Ishikawa (cell line): ENCODE data around the gene RNPEPL1.

Source experiments
- CEBPB ChIP-seq: IDR thresholded peaks from 2 replicates; pipeline ENCODE4 v1.6.1; 2012
- CREB1 ChIP-seq: IDR thresholded peaks from 2 replicates; pipeline ENCODE4 v1.6.1; 2012; ENCODE audit warnings: low read depth
- EGR1 ChIP-seq: IDR thresholded peaks from 2 replicates; pipeline ENCODE4 v1.6.1; 2012
- EP300 ChIP-seq: IDR thresholded peaks from 2 replicates; pipeline ENCODE4 v1.6.1; 2012; ENCODE audit warnings: borderline replicate concordance
- FOXM1 ChIP-seq: IDR thresholded peaks from 2 replicates; pipeline ENCODE4 v1.6.1; 2012; ENCODE audit warnings: low read depth, borderline replicate concordance
- NFIC ChIP-seq: IDR thresholded peaks from 2 replicates; pipeline ENCODE4 v1.6.1; 2012
- RAD21 ChIP-seq: IDR thresholded peaks from 2 replicates; pipeline ENCODE4 v1.6.1; 2012; ENCODE audit warnings: low read depth
- TAF1 ChIP-seq: IDR thresholded peaks from 2 replicates; pipeline ENCODE4 v1.6.1; 2012; ENCODE audit warnings: low read depth, mild to moderate bottlenecking
- TCF12 ChIP-seq: IDR thresholded peaks from 2 replicates; pipeline ENCODE4 v1.6.1; 2012; ENCODE audit warnings: low read depth
- TEAD4 ChIP-seq: IDR thresholded peaks from 2 replicates; pipeline ENCODE4 v1.6.1; 2012
- YY1 ChIP-seq: IDR thresholded peaks from 2 replicates; pipeline ENCODE4 v1.6.1; 2012; ENCODE audit warnings: low read depth
- ZBTB7A ChIP-seq: IDR thresholded peaks from 2 replicates; pipeline ENCODE4 v1.6.1; 2012; ENCODE audit warnings: low read depth
- TF ChIP-seq, protein P1 (sequence below): IDR thresholded peaks from 2 replicates; pipeline ENCODE4 v1.6.1; 2012
- TF ChIP-seq, protein P2 (sequence below): IDR thresholded peaks from 2 replicates; pipeline ENCODE4 v1.6.1; 2012; ENCODE audit warnings: low read depth, mild to moderate bottlenecking
- TF ChIP-seq, protein P3 (sequence below): IDR thresholded peaks from 2 replicates; pipeline ENCODE4 v1.6.1; 2012

Gene RNPEPL1

DNA sequence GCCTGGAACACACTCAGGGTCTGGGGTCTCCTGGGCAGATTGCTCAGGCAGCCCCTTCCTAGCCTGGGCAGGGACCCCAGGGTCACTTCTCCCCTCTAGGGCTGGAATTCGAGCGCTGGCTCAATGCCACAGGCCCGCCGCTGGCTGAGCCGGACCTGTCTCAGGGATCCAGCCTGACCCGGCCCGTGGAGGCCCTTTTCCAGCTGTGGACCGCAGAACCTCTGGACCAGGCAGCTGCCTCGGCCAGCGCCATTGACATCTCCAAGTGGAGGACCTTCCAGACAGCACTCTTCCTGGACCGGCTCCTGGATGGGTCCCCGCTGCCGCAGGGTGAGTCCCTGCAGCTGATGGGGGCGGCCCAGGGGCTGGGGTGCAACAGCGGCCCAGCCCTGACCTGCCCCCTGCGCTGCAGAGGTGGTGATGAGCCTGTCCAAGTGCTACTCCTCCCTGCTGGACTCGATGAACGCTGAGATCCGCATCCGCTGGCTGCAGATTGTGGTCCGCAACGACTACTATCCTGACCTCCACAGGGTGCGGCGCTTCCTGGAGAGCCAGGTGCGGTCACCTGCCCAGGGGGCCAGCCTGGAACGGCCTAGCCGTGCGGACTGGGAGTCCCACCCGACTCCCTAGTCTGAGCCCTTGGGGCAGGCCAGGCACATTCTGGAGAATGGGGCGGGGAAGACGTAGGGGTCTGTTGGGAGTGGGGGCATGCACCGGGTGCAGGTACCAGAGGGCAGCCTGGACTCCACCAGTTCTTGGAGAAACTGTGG lies 8.3 kb downstream of the RNPEPL1 start:
- TF ChIP-seq CREB1 = no peak
- no peak for TF ChIP-seq TEAD4
- no peak for TF ChIP-seq NFIC
- TF ChIP-seq, protein P1, sequence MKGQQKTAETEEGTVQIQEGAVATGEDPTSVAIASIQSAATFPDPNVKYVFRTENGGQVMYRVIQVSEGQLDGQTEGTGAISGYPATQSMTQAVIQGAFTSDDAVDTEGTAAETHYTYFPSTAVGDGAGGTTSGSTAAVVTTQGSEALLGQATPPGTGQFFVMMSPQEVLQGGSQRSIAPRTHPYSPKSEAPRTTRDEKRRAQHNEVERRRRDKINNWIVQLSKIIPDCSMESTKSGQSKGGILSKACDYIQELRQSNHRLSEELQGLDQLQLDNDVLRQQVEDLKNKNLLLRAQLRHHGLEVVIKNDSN = no peak
- no peak for TF ChIP-seq TAF1
- no peak for TF ChIP-seq CEBPB

DNA sequence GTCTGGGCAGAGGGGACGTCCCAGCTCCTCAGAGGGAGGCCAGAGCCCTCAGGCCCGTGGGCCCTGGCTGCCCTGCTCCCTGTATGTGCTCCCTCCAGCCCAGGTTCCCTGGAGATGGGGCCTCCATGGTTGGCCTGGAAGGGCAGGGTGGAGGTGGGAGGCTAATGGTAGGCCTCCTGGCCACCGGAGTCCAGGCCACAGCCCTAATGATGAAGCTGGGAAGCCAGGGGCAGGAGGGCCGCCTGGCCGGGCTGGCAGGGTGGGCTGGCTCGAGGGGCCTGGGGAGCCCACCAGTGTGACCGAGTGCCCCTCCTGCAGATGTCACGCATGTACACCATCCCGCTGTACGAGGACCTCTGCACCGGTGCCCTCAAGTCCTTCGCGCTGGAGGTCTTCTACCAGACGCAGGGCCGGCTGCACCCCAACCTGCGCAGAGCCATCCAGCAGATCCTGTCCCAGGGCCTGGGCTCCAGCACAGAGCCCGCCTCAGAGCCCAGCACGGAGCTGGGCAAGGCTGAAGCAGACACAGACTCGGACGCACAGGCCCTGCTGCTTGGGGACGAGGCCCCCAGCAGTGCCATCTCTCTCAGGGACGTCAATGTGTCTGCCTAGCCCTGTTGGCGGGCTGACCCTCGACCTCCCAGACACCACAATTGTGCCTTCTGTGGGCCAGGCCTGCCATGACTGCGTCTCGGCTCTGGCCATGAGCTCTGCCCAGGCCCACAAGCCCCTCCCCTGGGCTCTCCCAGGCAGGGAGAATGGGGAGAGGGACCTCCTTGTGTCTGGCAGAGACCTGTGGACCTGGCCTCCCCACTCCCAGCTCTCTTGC lies 9.2 kb downstream of the RNPEPL1 start:
- TF ChIP-seq FOXM1 (no peak), EGR1 (no peak), EP300 (no peak), CREB1 (no peak), RAD21 (no peak), TCF12 (no peak)
- TF ChIP-seq, protein P2, sequence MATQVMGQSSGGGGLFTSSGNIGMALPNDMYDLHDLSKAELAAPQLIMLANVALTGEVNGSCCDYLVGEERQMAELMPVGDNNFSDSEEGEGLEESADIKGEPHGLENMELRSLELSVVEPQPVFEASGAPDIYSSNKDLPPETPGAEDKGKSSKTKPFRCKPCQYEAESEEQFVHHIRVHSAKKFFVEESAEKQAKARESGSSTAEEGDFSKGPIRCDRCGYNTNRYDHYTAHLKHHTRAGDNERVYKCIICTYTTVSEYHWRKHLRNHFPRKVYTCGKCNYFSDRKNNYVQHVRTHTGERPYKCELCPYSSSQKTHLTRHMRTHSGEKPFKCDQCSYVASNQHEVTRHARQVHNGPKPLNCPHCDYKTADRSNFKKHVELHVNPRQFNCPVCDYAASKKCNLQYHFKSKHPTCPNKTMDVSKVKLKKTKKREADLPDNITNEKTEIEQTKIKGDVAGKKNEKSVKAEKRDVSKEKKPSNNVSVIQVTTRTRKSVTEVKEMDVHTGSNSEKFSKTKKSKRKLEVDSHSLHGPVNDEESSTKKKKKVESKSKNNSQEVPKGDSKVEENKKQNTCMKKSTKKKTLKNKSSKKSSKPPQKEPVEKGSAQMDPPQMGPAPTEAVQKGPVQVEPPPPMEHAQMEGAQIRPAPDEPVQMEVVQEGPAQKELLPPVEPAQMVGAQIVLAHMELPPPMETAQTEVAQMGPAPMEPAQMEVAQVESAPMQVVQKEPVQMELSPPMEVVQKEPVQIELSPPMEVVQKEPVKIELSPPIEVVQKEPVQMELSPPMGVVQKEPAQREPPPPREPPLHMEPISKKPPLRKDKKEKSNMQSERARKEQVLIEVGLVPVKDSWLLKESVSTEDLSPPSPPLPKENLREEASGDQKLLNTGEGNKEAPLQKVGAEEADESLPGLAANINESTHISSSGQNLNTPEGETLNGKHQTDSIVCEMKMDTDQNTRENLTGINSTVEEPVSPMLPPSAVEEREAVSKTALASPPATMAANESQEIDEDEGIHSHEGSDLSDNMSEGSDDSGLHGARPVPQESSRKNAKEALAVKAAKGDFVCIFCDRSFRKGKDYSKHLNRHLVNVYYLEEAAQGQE = no peak

DNA sequence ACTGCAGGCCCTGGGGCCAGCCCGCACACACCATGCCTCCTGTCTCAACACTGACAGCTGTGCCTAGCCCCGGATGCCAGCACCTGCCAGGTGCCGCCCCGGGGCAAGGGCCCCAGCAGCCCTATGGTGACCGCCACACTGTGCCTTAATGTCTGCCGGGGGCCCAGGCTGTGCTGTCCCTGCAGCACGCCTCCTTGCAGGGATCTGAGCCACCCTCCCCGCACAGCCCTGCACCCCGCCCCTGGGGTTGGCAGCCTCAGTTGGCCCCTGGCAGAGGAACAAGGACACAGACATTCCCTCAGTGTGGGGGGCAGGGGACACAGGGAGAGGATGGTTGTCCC lies 9.8 kb downstream of the RNPEPL1 start:
- TF ChIP-seq FOXM1 (no peak), TAF1 (no peak), NFIC (no peak), ZBTB7A (no peak), CREB1 (no peak), YY1 (no peak), TEAD4 (no peak), EP300 (no peak), EGR1 (no peak), TCF12 (no peak), RAD21 (no peak), CEBPB (no peak)
- TF ChIP-seq, protein P3, sequence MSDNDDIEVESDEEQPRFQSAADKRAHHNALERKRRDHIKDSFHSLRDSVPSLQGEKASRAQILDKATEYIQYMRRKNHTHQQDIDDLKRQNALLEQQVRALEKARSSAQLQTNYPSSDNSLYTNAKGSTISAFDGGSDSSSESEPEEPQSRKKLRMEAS = no peak
- TF ChIP-seq, protein P1 = no peak
- TF ChIP-seq, protein P2 = no peak

DNA sequence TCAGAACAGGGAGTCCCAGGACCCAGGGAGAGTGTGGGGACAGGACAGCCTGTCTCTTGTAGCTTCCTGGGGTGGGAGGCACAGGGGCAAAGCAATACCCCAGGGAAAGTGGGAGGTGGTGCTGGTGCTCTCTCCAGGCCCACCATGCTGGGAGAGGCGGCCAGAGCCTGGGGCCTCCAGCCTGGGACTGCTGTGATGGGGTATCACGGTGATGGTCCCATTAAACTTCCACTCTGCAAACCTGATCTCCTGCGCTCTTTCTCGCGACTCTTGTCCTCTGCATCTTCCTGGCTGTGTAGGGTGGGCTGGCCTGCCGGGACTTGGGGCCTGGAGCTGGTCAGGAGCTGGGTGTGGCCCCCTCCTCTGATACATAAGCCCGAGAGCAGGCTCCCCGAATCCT lies 10.2 kb downstream of the RNPEPL1 start:
- TF ChIP-seq ZBTB7A (no peak), YY1 (no peak), RAD21 (no peak), TCF12 (no peak), EGR1 (no peak), NFIC (no peak), EP300 (no peak), FOXM1 (no peak), CREB1 (no peak), CEBPB (no peak), TEAD4 (no peak), TAF1 (no peak)
- TF ChIP-seq, protein P3 = no peak
- TF ChIP-seq, protein P2 = no peak
- TF ChIP-seq, protein P1 = no peak
